HG03575 (cell line): Measurements from ENCODE around the gene PDGFC.

ENCODE experiments used
- ATAC-seq: cut with Tn5 transposase; IDR thresholded peaks from one replicate; pipeline ENCODE4 v1.9.1; 2021; ENCODE audit not compliant: unreplicated experiment, insufficient number of reproducible peaks, low FRiP score; ENCODE audit errors: extremely low read depth

The PDGFC gene

DNA sequence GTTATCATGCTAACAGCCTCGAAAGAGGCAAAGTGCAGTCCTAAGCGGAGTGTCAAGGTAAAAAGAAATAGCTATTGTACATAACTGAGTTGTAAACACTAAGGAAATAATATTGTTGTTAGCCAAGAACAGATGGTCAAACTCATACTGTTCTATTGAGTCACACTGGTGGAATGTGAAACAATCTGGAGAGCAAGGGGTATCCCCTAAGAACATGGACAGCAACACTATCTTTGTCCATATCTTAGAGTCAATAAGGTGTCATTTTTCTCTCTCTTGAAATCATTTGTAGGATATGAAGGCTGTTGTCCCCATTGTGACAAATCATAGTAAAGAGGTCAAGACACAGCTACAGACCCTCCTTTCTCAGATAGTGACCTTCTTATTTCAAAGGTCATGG lies 4.5 kb upstream of the PDGFC start:
- ATAC-seq, result no peak

DNA sequence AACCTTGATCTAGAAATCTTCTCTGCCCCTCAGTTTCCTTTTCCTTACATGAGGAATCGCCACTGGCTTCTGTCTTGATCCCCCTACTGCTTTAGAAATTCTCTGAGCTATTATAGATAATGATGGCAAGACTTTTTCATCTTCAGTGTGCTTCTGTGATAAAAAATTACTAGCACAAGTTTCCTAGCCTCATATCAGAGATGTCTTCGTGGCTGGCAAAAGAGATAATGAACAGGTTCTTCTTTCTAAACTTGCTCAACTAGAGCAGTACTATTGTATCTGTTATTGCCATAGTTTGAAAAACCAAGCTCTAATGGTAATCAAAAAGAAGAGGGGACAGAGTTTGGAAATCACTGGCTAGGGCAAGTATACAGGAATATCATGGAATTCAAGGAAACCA lies 4.1 kb upstream of the PDGFC start:
- ATAC-seq, result no peak

DNA sequence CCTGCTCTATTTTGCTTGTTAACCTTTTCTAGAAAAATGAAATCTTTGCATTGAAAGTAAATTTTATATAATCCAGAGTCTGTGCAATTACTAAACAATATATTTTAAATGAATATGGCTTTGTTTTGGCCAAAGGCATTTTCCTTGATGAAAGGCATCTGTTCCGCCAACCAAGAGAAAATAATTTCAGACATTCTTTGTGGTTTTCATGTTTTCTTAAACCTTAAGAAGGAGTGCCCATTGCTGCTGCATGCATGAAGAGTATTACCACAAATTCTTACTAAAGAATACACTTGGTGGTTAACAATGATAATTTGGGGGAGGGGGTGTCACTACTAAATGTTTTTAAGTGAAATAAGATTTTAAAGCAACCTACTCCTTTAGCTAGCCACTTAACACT lies 2.7 kb upstream of the PDGFC start:
- ATAC-seq, result no peak

DNA sequence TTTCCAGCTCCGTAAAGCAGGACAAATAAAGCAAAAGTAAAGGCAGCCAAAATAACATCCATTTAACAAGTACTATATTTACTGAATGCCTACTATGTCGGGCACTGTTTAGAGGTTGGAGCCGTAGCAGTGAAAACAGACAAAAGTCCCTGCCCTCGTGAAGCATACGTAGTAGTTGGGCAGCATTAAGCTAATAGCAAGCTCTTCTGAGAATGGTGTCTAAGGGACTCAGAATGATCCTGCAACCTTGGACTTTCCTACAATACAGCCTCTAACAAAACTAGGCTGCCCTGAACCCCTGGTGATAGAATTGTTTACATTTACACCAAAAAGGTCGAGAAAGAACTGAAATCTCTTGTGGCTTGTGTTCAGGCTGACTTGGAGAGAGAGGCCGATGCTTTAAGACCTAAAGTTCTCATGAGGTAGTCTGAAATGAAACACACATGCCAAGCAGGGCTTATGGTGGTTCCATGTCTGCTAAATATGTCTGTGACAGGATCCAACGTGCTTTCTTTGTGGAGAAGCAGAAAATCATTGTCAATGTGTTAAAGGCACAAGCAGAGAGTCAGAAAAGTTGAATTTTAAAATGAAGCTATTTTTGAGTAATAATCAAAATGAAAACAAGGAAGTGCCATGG lies 898 bp upstream of the PDGFC start:
- ATAC-seq, result no peak

DNA sequence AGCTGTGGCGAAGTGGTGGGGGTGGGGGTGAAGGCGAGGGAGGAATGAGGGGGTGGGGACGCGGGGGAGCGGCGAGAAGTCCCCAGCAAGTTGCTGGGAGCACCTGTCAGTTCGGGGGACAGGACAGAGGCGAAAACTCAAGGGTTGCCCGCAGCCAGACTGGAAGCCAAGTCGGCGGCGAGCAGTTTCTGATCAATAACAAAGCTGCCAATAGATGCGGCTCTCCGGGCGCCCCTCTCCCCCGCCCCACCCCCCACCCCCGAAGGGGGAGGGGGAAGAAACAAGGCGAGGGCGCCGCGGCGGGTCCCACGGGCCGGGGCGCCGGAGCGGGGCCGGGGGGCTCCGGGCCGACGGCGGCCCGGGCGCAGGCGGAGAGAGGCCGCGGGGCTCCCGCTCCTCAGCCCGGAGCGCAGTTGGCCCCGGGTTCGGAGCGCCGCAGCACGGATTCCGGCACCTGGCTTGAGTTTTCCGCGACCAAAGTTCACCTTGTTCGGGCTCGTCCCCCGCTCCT lies 379 bp downstream of the PDGFC start:
- ATAC-seq, result no peak

DNA sequence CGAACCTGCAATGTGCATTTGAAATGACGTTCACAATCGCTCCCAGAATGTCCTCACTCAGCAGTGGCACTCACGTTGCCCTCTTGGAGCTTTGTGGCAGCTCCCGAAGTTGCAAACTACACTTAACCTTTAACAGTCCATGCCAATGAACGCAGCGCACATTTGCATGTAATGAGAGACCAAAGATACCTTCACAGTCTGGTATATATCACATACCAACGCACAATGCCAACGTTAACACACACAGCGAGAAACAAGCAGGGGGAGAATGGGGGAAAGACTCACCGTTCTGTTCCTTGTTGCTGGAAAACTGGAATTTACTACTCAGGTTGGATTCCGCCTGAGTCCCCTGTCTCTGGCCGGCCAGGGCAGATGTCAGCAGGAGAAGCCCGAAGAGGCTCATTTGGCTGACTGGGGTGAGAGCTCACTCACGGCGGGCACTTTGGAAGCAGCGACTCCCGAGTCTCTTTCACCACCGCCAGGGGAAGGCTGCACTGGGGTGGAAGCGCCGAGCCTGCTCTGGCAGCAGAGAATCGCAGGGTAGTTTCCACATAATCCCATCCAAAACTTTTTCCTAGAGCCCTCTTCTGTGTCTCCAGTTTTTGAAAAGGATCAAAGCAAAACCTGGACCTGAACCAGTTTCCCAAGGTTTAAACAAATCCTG lies 966 bp downstream of the PDGFC start:
- ATAC-seq, result no peak

DNA sequence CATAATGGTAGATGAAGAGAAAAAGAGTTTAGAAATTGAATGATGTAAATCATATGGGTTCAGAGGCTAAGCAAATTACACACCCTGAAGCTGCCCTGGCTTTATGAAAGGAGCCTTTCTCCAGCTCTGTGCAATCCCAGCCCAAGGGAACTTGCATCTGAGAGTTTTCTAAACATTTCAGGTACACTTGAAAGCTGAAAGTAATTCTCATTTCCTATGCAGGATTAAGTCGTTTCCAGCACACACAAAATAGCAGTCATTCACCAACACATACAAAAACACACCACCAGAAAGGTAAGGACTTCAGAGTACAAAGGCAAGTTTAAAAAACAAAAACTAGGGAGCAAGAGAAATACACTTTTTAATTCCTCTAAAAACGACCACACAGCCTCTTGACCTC lies 1.7 kb downstream of the PDGFC start:
- ATAC-seq, result no peak

DNA sequence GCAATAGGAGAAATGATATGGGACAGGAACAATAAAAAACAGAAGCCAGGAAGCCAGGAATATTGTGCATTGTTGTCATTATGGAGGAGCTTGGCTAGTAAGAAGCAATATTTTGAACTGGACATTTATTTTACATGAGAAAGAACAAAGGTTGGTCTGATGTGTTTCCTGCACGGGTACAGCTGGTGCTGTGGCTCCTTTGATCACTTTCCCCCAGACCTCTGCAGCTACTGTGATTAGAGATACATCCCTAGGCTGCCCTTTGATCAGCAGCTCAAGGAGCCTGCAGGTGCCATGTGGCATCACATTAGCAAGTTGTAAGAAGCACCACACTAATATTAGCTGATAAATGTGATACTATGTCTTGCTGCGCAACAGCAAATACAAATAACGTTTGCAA lies 2.5 kb downstream of the PDGFC start:
- ATAC-seq, result no peak

DNA sequence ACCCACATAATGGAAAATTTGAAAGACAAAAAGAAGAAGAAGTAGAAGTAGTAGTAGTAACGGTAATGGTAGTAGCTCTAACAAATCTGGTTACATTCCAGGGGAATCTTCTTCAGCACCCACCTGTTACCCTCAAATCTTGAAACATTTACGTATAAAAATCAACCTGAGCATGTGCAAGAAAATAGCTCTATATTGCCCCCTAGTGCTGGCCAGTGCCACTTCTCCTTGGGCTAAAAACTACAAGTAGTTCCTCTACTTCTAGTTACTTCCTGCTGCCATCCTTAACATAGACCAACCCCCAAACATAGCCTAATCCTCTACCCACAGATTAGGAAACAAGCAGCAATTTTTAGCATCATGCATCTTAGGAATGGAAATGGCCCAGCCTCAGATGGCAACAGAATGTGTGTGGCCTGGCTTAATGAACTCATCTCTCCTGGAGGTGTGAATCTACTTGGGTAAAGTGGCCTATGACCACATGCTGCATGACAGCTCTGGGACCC lies 3.1 kb downstream of the PDGFC start:
- peak; percentile 42 for ATAC-seq

DNA sequence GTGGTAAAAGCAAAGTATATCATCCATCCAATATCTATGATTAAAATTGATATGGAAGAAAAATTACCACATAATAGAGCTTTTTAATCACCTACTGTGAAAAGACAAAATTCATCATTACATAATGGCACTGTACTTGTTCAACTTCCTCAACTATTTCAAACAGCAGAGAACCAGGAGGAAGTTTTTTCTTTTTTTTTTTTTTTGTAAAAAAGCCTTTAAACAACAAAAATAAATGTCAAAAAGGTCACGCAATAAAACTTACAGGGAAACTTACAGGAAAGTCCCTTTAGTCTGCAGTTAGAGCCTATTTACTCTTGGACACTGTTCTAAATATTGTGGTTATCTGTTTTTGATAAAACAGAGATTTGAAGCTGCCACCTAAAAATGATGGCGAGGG lies 4.8 kb downstream of the PDGFC start:
- no peak for ATAC-seq

DNA sequence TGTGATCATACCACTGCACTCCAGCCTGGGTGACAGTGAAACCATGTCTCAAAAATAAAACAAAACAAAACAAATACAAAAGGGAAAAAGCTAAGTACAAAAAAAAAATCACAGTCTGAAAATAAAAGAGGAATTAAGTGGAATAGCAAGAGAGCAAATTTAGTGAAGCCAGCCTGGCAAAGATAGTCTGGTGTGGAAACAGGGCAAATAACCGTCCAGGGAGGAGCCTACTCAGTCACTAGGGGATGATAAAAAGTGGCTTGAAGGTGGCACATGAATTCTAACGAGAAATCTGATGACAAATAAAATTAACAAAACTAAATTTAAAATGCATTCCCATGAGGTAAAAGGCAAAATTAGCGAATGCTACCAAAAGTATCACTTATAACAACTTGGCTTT lies 8.2 kb downstream of the PDGFC start:
- no peak for ATAC-seq

DNA sequence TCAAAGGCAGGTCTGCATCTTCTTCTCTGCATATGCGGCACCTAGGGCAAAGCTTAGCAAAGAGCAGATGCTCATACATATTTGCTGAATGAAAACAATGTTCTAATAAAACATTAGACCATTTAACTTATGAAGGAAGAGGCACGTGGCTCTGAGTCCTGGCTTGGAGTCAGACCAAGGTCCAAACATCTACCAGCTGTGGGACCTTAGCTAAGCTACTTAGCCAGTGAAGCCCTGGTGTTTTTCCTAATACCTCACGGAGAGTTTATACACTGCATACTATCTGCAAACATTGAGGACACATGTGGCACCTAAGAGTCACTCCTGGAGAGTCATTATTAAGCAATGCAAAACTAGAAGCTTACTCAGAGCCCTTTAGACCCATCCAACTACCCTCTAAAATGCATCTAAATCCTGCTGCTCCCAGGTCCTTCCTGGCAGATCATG lies 9.0 kb downstream of the PDGFC start:
- ATAC-seq, result no peak

DNA sequence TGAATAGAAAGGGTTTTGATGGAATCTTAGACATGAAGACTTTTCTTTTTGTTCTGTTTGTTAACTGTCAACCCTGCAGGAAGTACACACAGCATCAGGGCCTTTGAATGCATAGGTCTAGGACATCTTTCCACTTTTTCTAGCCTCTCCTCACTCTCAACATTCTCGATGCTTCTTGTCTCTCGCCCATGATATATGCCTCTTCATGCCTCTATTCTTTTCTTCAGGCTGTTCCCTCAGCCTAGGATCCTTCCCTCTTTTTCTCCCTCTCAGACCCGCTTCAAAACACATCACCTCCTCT lies 9.6 kb downstream of the PDGFC start:
- no peak for ATAC-seq

DNA sequence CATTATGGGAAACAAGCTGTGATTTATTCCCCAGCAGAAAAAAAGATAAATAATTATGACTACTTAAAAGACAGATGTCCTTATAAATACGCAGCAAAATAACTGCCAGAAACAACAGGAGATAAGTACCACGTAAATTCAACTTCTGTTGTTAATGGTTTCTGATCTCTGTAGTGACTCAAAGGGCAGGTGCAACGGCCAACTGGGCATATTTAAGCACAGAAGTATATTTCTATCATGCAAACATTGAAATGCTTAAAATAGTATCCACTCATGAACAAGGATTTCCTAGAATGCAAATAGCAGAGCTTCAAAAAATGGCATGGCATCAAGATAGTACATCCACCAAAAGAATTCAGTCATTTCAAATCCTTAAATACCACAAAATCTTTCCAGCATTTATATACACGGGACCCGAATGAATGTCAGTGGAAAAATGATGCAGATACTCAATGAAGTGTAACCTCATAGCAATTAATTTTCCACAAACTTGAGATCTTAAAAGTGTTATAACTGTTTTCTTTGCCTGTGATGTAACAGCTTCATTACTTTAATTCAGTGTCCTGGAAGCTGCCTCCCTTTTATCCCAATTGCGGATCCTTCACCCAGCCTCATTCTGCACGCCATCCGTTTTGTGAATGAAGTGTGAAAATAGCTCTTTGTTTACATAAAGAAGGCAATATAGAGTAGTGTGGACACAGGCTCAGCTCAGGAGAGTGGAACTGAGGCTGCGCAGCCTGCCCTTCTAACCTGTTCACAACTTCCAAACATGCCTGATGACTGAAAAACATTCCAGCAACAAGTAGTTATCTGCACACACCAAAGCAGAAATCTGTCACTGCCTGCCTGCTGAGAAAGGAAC lies 10.2 kb downstream of the PDGFC start:
- ATAC-seq, result no peak

DNA sequence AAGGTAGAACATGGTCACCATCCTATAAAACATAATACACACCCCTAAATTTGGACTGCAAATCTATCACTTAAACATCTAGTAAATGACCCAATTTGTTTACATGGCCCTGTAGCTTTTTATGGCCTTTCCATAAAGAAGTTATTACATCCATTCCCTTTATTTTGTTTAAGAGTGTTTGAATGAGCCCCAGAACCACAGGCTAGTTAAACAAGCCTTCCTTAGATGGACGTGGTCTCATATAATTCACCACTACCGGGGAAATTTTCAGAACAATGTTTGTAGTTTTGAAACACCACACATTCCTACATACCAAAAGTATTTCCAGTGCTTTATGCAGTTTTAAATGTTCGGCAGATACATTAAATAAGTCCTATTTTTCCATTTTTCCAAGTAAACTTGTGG lies 12.3 kb downstream of the PDGFC start:
- no peak for ATAC-seq

DNA sequence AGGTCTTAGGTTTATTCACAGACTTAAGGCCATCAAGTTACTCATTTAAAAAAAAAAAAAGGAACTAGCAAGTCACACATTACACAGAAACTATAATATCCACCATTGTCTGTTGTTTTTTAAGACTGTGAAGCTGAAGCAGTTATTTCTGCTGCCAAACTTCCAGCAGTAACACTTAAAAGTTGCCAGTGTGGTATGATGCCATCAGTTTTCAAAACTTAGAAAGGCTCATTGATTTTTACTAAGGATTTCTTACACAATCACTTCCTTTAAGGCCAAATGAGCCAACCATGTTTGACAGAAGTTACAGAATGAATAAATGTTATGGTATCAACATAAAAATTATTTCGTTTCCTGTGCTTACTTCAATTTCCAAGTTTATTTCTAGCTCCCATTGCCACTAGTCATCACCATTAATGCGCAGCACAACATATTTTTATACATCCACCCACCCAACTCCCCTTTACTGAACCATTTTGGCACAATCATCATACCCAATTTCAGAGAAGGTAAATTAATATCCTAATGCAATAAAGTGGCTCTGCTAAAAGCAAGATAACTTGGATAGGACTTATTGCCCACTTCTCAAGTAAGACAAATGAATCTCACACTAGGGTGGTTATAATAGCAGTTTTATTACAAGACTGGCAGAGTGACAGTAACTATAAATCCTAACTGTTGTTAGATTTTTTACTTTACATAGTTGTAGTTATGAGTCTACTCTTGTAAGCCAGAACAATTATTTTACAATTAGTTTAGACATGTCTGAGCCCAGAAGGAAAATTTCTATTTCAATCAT lies 13.1 kb downstream of the PDGFC start:
- no peak for ATAC-seq

DNA sequence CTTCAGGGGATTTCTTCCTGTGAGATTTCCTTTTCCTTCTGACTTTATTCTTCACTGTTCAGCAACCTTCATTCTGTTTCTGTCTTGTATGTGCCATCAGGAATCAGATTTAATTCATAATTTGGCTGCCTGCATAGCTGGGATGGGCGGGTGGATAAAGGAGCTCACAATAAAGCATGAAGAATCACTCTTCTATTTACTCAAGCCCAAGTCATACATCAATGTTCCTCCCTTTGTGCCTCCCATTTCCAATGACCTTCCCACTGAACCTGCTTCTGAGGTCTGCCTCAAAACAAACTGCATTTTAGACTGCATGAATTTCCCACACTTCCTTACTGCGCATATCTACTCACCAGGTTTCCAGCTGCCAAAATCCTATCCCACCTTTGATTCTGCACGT lies 14.0 kb downstream of the PDGFC start:
- no peak for ATAC-seq

DNA sequence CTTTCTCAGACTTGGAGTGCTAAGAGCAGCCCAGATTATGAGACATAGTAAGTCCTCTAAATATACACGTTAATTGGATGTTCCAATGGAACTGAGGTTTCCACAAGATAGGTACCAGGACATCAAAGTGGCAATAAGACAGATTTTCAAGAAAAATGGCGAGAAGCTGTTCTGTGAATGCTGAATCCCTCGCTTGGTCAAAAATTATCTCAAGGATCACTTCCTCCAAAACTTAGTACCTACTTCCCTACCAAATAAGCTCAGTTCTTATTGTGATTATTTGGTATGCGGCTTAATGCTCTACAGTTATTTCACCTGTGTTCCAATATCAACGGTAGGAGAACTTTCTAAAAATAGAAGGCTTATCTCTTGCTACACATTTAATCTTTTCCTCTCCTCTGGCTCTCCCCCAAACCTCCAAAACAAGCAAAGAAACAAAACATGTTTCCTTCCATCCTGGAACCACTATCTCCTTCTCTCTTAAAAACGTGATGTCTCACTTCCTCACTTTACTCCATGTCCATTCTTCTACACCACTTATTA lies 14.7 kb downstream of the PDGFC start:
- ATAC-seq, result no peak

DNA sequence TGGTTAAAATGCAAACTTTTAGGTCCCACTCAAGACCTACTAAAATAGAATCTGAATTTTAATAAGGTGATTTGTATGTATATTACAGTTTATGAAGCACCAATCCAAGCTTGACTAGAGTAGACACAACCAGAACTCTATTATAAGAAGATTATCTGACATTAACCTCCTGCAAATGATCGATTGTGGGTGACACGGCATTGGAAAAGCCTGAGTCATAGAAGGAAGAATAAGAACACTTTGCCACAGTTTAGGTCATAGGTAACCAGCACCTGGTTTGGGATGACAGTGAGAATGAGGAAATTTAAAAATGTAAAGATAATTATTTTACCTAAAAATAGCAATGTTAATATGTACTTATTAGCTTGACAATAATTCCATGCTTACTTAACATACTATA lies 15.2 kb downstream of the PDGFC start:
- ATAC-seq, result no peak
